ENCODE measurements around the gene TENM4.

DNA sequence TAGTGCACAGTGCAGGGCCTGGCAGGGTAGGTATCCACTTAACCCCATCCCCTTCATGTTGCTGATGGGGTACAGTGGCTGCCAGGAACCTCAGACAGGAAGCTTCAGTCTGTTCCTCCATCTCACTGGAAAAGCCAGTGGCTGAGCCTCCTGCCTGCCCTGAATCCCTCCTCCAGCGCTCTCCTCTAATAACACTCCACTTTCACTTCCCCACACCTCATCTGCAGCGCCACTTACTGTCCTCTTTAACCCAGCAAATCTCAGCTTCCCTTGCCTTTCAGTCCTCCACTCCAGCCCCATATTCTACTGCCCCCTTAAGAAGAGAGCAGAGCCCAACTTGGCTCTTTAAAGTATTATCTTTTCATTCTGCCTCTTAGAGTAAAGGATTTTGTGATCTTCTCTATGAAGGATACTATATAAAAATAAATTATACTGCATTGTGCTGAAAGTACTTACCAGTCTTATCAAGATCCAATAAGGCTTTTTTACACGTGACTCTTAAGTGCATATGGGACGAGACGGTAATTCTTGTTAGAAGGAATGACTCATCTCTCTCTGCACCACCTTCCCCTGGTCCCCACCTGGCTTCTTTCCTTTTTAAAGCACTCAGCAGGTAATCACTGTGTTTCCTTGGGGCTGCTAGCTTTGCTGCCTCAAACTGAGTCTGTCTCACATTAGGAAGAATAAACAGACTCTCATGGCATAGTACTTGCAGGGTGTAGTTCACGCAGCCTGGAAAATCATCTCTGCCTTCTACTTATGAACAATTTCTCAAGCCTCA, 628.1 kb downstream of the TENM4 start:
- TF ChIP-seq, protein P1, sequence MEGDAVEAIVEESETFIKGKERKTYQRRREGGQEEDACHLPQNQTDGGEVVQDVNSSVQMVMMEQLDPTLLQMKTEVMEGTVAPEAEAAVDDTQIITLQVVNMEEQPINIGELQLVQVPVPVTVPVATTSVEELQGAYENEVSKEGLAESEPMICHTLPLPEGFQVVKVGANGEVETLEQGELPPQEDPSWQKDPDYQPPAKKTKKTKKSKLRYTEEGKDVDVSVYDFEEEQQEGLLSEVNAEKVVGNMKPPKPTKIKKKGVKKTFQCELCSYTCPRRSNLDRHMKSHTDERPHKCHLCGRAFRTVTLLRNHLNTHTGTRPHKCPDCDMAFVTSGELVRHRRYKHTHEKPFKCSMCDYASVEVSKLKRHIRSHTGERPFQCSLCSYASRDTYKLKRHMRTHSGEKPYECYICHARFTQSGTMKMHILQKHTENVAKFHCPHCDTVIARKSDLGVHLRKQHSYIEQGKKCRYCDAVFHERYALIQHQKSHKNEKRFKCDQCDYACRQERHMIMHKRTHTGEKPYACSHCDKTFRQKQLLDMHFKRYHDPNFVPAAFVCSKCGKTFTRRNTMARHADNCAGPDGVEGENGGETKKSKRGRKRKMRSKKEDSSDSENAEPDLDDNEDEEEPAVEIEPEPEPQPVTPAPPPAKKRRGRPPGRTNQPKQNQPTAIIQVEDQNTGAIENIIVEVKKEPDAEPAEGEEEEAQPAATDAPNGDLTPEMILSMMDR (conservative IDR thresholded peaks at IDR 0.05; ENCODE audit: low read length), result no peak
- no peak for TF ChIP-seq EZH2phosphoT487 (IDR thresholded peaks at IDR 0.05; ENCODE audit: borderline replicate concordance, low read depth, low read length)
